Omental fat pad (tissue), 4 donors: ENCODE results near the gene NFIA. TPM values are rescaled to one million over a fixed set of nuclear protein-coding genes. Genes with fewer than 3 reads are reported as not detected.

ENCODE experiments used
- ATAC-seq: fragments of 150-250 bp; one replicate; pipeline ENCODE4 v1.9.1; 2016; ENCODE audit warnings: mild to moderate bottlenecking, moderate library complexity; ENCODE audit not compliant: low FRiP score
- DNase-seq: peaks from one replicate; pipeline ENCODE4 v3.0.0-alpha.2; 2019; ENCODE audit warnings: low spot score
- total RNA-seq, 4 donors: library from RNA; depleted of rRNA; stranded (reverse); fragments of >200 nt; gene quantifications; one replicate each; pipeline ENCODE4 v1.1.0, GENCODE V29; 2016
- TF ChIP-seq, protein P1 (sequence below), 3 donors: fragments of 450-650 bp; IDR thresholded peaks; one replicate each; pipeline ENCODE4 v1.5.1; 2016 to 2017; ENCODE audit warnings: antibody characterized with exemption in 3 of 3, mild to moderate bottlenecking in 3 of 3, moderate library complexity in 2 of 3

Gene NFIA
- total RNA-seq, 4 donors from 2014 or later, result 61.1 to 159 (median 77.5) TPM

DNA sequence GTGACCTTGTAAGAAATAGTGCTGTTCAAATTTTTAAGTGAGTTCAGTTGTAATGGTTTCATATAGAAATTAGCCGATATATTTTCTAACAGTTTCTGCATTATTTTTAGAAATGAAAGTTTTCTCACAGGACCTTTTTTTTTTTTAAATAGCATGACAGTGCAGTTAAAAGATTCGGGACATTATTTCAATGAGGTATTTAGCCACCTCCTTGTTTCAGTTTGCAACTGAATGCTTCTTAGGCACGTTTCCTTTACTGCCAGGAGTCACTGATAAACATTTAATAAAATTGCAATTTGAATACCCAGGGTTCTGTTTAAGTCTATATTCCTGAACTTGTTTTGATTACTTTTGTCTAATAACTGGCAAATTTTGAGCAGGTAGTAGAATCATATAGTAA, 337.9 kb downstream of the NFIA start:
- TF ChIP-seq, protein P1, sequence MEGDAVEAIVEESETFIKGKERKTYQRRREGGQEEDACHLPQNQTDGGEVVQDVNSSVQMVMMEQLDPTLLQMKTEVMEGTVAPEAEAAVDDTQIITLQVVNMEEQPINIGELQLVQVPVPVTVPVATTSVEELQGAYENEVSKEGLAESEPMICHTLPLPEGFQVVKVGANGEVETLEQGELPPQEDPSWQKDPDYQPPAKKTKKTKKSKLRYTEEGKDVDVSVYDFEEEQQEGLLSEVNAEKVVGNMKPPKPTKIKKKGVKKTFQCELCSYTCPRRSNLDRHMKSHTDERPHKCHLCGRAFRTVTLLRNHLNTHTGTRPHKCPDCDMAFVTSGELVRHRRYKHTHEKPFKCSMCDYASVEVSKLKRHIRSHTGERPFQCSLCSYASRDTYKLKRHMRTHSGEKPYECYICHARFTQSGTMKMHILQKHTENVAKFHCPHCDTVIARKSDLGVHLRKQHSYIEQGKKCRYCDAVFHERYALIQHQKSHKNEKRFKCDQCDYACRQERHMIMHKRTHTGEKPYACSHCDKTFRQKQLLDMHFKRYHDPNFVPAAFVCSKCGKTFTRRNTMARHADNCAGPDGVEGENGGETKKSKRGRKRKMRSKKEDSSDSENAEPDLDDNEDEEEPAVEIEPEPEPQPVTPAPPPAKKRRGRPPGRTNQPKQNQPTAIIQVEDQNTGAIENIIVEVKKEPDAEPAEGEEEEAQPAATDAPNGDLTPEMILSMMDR (IDR thresholded peaks at IDR 0.05), result no peak
- ATAC-seq (no peak), DNase-seq (no peak)

DNA sequence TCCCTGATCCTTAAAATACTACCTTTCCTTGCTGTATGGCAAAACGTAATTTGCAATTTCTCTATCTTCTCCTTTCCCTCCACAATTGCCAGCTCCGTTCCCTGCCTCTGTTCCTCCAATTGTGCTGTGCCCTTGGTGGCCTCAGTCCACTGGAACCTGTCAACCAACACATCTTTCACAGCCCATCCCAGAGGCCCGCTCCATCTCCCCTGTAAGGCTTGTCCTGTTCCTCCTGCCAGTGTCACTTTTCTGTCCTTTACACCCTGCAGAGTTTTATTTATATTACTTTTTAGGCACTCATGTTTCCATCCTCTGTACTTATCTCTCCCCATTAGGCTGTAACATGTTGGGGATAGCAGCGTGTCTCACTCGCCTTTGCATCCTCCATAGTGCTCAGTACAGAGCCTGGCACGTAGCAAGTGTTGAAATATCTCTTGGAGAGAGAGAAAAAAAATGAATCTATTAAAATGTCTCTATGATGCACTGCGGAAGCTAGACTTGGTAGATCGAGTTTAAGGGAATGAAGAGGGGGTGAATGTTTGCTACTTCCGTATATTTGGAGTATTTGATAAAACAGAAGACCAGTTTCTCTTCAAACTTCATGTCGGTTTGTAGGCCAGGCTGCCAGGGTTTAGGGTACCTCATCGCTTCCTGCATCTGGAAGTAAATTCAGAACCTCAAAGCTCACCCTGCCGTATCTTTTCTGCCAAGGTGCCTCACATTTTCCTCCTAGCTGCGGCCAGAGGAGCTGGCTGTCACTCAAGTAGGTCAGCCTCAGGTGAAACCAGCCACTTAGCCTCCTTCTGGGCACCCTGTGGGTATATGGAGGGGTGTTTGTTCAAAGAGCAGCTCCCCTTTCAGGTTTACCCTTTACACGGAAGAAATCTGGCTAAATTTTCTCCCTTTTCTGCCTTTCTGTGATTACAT, 338.8 kb downstream of the NFIA start:
- ATAC-seq (no peak), DNase-seq (no peak)
- TF ChIP-seq, protein P1 (IDR thresholded peaks at IDR 0.05), result no peak

DNA sequence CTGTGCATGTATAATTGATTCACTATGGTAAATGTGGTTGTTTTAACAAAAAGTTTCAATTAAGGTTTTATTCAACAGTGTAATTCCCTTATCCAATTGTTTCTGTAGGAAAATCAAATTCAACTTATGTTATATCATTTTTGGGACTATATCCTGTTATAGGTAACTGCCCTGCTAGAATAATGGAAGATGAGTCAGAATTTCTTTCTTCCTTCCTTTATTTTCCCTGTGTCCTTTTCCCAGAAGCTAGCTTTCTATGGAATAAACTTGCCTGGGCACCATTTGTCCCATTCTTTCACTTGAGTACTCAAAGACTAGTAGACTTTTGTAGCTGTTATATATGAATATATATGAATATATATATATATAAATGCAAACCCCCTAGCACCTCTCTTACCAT, 341.3 kb downstream of the NFIA start:
- DNase-seq, result no peak
- no peak for ATAC-seq
- TF ChIP-seq, protein P1 (IDR thresholded peaks at IDR 0.05), result no peak

DNA sequence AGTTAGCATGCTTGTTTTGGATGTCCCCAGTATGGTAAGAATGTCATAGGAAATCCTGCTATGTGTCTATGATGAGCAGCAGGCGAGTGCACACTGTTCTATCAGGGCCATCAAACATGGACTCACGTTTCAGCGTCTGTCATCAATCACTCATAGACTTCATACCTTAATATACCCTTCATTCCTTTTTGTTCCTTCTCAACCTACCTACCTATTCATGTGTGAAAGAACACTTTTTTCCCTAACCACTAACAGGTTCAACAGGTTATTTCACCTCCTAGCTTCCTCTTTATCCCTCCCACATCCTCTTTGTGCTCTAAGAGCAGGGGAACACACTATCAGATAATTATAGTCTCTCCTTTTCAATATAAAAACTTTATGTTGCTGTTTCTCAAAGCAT, 342.0 kb downstream of the NFIA start:
- TF ChIP-seq, protein P1 (IDR thresholded peaks at IDR 0.05), result no peak
- ATAC-seq (no peak), DNase-seq (no peak)

DNA sequence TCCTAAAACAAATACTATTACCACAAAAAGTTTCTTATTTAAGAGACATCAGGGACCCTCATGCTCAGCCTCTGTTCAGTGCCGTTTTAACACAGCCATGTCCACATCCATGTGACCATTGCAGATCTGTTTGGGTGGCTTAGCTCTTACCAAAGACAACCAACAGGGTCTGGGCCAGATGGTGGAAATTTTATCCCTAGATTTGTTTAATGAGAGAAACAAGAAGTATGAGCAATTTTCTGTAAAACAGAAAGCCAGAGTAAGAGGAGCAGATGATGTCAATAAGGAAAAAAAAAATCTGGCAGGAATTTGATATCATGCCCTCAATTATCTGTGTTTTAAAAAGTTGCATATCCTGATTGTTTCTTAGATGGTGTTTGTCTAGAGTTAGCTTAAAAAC, 342.7 kb downstream of the NFIA start:
- no peak for ATAC-seq
- TF ChIP-seq, protein P1 (IDR thresholded peaks at IDR 0.05), result no peak
- DNase-seq, result no peak

DNA sequence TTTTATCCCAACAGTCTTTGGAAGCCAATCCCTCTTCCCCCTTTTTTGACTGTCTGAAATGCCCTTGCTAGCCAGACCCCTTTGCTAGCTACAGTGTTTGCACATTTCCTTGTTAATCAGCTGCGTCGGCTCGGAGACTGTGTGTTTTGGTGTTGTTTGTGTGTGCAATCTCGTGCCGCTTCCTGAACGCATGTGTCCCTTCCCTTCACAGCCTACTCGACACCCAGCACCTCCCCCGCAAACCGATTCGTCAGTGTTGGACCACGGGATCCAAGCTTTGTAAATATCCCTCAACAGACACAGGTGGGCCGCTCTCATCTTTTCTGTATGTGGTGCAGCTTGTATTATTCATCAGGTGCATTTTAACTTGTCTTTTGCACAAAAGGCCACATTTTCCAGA, 343.9 kb downstream of the NFIA start:
- no peak for ATAC-seq

More for the DNA sequence above, 343.9 kb downstream of the NFIA start:
- DNase-seq, result no peak
- TF ChIP-seq, protein P1 (IDR thresholded peaks at IDR 0.05), result no peak
